Mucosa of descending colon (tissue), 3 donors: ENCODE results near the gene NKAIN2. TPM values are rescaled to one million over a fixed set of nuclear protein-coding genes. Genes with fewer than 3 reads are reported as not detected.
"Not testable (repeated sequence)": the region's sequence is repeated elsewhere in the genome, so short reads cannot be mapped to it uniquely, and the experiment has no call there.

Source experiments
- ATAC-seq: fragments of 200-7000 bp; cut with Tn5 transposase; one replicate; pipeline ENCODE4 v1.9.1; 2020; ENCODE audit warnings: mild to moderate bottlenecking, moderate library complexity
- DNase-seq, 3 donors: peaks; one replicate each; pipeline ENCODE4 v3.0.0-alpha.2; 2020
- H3K36me3 ChIP-seq: fragments of 200-600 bp; one replicate; pipeline ENCODE4 v1.8.0; 2021; ENCODE audit warnings: low read depth, mild to moderate bottlenecking
- H3K4me1 ChIP-seq: fragments of 200-600 bp; one replicate; pipeline ENCODE4 v1.8.0; 2021; ENCODE audit warnings: low read depth, mild to moderate bottlenecking
- H3K4me3 ChIP-seq: fragments of 200-600 bp; one replicate; pipeline ENCODE4 v1.8.0; 2021; ENCODE audit warnings: mild to moderate bottlenecking
- H3K9me3 ChIP-seq: fragments of 200-600 bp; one replicate; pipeline ENCODE4 v1.8.0; 2021; ENCODE audit warnings: mild to moderate bottlenecking
- intact Hi-C, 2 donors: fragments of 100-400 bp; cut with DNase I in 1 of 2; cut with micrococcal nuclease in 1 of 2; formaldehyde crosslinking; loops; one replicate each; pipeline versions ENCODE4 v1.11.0 to v1.11.1; 2022; cut with DNase I, micrococcal nuclease
- total RNA-seq, 3 donors: library from RNA; stranded (reverse); fragmentation: NEBNext Ultra II Directional in 2 of 3; extraction: Animal tissue kit (Norgen Biotek cat#: 25700) in 2 of 3; gene quantifications; one replicate each; pipeline versions ENCODE4 v1.2.1 to v1.2.4, GENCODE V29; 2021 to 2023
- TF ChIP-seq, protein P1 (sequence below): fragments of 200-600 bp; IDR thresholded peaks from one replicate; pipeline ENCODE4 v1.8.0; 2022; ENCODE audit warnings: antibody characterized with exemption, mild to moderate bottlenecking
- donor health status: DM: no; HTN: no; CAD: no; lungs with moderate emphysema.
- donor health status: DM: no; HTN: no; CAD: no.
- donor health status: DM: no; HTN: yes; CAD: no.

Gene NKAIN2
- total RNA-seq, 3 donors from 2014 or later, result 0.34 to 4.7 (median 0.69) TPM

- DNase-seq, result no peak
- ATAC-seq, result no peak
- no peak overlapping the region for H3K4me3 ChIP-seq
- no peaks in the 10 kb centered on the region for H3K36me3 ChIP-seq
- intact Hi-C loops, result no loop called here
- H3K4me1 ChIP-seq, result no peaks in the 10 kb centered on the region
- TF ChIP-seq, protein P1, sequence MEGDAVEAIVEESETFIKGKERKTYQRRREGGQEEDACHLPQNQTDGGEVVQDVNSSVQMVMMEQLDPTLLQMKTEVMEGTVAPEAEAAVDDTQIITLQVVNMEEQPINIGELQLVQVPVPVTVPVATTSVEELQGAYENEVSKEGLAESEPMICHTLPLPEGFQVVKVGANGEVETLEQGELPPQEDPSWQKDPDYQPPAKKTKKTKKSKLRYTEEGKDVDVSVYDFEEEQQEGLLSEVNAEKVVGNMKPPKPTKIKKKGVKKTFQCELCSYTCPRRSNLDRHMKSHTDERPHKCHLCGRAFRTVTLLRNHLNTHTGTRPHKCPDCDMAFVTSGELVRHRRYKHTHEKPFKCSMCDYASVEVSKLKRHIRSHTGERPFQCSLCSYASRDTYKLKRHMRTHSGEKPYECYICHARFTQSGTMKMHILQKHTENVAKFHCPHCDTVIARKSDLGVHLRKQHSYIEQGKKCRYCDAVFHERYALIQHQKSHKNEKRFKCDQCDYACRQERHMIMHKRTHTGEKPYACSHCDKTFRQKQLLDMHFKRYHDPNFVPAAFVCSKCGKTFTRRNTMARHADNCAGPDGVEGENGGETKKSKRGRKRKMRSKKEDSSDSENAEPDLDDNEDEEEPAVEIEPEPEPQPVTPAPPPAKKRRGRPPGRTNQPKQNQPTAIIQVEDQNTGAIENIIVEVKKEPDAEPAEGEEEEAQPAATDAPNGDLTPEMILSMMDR, result no peak
- H3K9me3 ChIP-seq, result no peaks in the 10 kb centered on the region
Measured at GRCh38 chr6:124551711-124552233, 748.1 kb downstream of the NKAIN2 start.

GRCh38 chr6:124557873-124558272, 754.2 kb downstream of the NKAIN2 start:
- Histone ChIP-seq H3K4me3 (no peak overlapping the region), H3K36me3 (no peaks in the 10 kb centered on the region), H3K4me1 (no peaks in the 10 kb centered on the region), H3K9me3 (no peaks in the 10 kb centered on the region)
- no peak for ATAC-seq
- TF ChIP-seq, protein P1, result no peak
- no peak for DNase-seq
- intact Hi-C loops, result no loop called here

DNA sequence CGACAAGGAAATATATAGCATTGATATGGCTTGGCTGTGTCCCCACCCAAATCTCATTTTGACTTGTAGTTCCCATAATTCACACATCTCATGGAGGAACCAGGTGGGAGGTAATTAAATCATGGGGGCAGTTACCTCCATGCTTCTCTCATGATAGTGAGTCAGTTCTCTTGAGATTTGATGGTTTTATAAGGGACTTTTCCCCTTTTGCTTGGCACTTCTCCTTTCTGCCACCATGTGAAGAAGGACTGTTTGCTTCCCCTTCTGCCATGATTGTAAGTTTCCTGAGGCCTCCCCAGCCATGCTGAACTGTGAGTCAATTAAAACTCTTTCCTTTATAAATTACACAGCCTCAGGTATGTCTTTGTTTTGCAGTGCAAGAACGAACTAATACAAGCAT, 756.4 kb downstream of the NKAIN2 start:
- intact Hi-C loops, H3K36me3 ChIP-seq, DNase-seq, H3K4me3 ChIP-seq, H3K9me3 ChIP-seq, ATAC-seq, H3K4me1 ChIP-seq: not testable (repeated sequence)

DNA sequence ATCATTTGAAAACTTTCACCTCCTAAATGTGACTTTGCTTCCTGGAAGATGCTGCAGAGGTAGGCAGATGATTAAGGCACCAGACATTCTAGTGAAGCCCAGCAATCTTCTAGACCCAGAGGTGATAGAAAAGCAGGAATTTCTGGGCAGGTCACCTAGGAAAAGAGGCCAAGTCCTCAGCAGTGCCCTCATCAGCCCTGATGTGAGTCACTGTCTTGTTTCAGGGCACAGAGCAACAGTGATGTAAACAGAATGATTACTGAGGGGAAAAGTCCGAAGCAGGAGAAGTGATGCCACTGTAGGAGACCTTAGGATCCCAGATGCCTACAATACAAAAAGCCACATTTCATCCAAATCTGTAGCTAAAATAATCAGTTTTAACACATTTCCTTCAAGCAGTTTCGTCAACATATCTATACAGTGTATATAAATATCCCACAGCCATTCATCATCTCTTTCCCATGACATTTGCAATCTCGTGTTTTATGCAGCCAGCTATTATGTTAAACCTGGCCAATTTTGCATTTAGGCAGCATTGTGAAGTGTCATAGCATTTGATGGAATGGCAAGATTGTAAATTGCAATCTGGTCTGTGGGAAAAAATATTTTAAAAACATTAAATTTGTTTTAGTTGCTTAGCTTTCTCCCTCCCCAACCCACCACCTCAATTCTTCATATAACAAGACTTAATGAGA, 757.4 kb downstream of the NKAIN2 start:
- Histone ChIP-seq H3K4me3 (no peak overlapping the region), H3K4me1 (no peaks in the 10 kb centered on the region), H3K36me3 (no peaks in the 10 kb centered on the region), H3K9me3 (no peaks in the 10 kb centered on the region)
- ATAC-seq (no peak), DNase-seq (no peak)
- intact Hi-C loops, result no loop called here
- TF ChIP-seq, protein P1, result no peak

DNA sequence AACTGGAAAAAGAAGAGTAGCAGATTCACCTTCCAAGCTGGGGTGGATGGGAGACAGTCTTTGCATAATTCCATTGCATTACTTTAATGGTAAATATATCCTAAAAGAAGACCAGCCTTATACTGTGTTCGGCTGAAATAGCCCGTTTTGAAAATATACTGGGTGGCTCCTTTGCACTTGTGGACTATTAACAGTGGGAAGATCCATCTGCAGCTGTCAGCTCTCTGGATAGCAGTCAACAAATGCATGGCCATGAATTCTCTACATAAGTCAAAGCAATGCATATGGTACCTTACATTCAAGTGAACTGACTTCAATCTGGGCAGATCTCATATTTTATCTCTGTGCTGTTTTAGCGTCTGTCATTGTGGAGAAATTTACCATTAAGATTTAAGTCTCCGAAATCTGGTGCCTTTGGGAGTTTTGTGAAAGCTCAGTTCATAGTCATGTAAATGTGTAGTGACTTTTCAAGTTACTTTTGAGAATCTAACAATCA, 758.0 kb downstream of the NKAIN2 start:
- TF ChIP-seq, protein P1, result no peak
- Histone ChIP-seq H3K36me3 (no peaks in the 10 kb centered on the region), H3K4me1 (no peaks in the 10 kb centered on the region), H3K4me3 (no peak overlapping the region), H3K9me3 (no peaks in the 10 kb centered on the region)
- DNase-seq (no peak), ATAC-seq (no peak)
- intact Hi-C loops, result no loop called here

DNA sequence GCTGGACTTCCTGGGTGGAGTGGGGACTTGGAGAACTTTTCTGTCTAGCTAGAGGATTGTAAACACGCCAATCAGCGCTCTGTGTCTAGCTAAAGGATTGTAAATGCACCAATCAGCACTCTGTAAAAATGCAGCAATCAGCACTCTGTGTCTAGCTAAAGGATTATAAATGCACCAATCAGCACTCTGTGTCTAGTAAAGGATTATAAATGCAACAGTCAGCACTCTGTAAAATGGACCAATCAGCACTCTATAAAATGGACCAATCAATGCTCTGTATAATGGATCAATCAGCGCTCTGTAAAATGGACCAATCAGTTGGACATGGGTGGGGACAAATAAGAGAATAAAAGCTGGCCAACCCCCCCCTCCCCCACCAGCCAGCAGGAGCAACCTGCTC, 760.5 kb downstream of the NKAIN2 start:
- intact Hi-C loops, H3K4me3 ChIP-seq, ATAC-seq, H3K9me3 ChIP-seq, H3K4me1 ChIP-seq, DNase-seq, H3K36me3 ChIP-seq: not testable (repeated sequence)
